Measurements from ENCODE around the gene NPHP4.

NPHP4 gene

GRCh38 chr1:5877683-5878530, 114.3 kb downstream of the NPHP4 start:
- no peak for DNase-seq (ENCODE audit: low read depth)

GRCh38 chr1:5877001-5877400, 115.2 kb downstream of the NPHP4 start:
- DNase-seq (ENCODE audit: low read depth), result no peak

DNA sequence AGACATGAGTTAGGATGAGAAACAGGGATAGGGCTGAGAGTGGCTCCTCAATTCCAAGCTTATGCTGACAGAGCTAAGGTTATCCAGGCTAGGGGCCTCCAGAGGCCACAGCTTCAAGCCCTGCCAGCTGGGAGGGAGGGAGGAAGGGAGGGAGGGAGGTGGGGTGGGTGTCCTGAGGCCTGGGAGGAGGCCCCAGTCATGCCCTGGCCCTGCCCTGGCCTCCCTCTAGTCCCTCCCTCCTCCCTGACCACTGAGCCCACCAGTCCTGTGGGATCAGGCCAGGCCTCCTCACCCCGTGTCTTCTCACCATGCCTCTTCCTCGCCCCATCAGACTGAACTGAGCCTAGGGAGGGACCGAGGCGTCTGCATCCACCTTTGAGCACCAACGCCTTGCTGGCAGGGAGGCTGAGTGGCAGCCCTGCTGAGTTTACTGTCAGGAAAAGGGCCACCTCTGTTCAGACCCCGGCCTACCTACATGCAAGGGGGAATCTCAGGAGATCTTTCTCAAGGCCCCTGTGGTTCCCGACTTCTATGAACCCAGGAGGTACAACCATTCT, 116.1 kb downstream of the NPHP4 start:
- DNase-seq (ENCODE audit: low read depth), result no peak

DNA sequence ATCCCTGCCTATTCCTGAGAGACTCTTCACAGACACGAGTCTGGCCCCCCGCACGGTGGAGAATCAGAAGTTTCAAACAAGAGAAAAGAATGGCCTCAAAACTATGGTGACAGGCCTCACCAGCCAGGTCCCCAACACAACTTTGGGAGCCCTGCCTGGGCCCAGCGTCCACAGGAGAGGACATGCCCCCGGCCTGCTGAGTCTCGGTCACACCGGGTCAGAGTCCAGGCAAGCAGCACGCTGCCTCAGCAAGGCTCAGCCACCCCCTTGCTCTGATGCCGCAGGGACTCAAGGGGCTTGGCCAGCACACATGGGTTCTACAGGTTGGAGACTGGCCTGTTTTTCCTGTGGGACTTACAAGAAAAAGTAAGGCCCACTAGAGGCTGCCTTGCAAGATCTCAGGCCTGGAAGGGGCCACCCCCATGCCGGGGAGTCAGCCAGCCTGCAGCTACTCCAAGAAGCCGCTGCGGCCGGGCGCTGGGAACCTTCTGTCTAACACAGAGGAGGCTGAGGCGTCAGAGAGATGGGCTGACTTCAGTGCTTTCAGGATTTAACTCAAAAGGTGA, 116.8 kb downstream of the NPHP4 start:
- DNase-seq (ENCODE audit: low read depth), result no peak

DNA sequence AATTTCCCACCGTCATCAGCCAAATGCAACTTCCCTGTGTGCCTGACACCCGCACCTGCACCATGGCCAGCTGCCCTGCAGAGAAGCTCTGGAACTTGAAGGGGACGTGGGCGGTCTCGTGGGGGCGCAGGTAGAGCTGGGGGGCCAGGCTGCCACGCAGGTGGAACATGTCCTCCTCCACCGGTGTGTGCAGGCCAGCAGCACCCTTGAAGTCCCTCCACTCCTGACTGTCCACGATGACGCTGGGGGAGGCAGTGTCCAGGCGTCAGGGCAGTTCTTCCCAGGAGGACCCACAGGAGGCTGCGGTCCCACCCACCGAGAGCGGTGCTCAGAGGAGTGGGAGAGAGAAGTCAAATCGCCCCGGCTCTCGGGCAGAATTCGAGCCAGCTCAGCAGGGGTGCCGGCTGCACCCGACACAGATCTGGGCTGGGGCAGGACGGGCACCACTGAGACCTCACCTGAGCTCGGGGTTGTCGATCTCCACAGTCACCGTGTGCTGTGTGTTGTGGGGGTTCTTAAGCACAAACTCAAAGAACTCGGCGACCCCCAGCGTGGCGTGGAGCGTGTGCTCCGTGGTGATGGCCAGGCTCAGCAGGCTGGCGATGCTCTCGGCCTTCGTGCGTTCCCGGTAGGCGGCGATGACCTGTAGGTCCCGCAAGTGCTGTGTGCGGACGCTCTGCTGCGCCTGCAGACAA, 117.7 kb downstream of the NPHP4 start:
- no peak for DNase-seq (ENCODE audit: low read depth)

DNA sequence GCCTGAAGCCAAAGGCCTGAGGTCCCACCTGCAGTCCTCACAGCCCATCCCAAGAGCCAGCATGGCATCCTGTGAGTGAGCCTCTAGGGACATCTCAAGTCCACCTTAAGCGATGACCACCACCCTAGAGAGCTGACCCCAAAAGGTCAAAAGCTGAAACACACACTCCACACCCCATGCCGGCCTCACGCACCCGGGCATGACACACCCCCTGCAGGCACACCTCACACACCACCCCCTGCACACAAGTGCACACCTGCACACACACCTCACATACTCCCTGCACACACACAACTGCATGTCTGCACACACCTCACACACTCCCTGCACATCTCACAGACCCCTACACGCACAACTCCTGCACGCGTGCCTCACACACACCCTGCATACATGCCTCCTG, 118.7 kb downstream of the NPHP4 start:
- no peak for DNase-seq (ENCODE audit: low read depth)

DNA sequence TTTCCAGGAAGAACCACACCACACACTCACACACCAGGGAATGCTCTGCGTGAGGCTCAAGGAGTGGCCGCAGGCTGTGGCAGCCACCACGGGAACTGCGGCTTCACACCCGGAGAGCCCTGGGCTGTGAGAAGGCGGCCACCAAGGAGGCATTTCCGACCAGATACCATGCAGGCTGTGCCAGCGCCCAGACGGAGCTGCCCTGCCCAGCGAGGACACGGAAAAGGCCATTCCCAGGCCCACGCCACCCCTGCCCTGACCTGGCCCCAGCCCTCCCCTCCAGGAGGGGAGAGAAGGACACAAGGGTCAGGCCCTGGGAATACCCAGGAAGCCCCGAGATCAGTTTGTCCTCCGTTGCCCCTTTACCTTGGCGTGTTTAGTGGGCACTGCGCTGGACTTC, 119.3 kb downstream of the NPHP4 start:
- DNase-seq (ENCODE audit: low read depth), result no peak

- no peak for DNase-seq (ENCODE audit: low read depth)
Observed at GRCh38 chr1:5868931-5869500, 123.2 kb downstream of the NPHP4 start.

GRCh38 chr1:5865774-5866173, 126.5 kb downstream of the NPHP4 start:
- no peak for DNase-seq (ENCODE audit: low read depth)

DNA sequence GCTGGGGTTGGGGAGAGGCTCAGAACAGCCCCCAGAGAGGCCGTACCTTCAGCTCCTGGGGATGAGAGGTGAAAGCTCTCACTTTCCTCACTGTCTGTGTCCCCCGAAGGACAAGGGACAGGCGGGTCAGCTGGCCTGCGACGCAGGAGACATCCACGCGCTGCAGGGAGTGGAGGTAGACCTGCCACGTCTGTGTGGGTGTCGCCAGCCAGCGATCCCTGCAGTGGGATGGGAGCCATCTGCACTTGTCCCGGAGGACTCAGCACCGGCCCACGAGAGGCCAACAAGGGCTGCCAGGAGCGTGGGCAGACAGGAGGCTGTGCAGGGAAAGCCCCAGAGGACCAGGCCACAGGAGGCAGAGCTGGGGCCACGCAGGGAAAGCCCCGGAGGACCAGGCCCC, 127.2 kb downstream of the NPHP4 start:
- DNase-seq (ENCODE audit: low read depth), result no peak

- DNase-seq (ENCODE audit: low read depth), result no peak
Observed at GRCh38 chr1:5864256-5864655, 128.0 kb downstream of the NPHP4 start.

GRCh38 chr1:5863238-5863637, 129.0 kb downstream of the NPHP4 start:
- no peak for DNase-seq (ENCODE audit: low read depth)

DNA sequence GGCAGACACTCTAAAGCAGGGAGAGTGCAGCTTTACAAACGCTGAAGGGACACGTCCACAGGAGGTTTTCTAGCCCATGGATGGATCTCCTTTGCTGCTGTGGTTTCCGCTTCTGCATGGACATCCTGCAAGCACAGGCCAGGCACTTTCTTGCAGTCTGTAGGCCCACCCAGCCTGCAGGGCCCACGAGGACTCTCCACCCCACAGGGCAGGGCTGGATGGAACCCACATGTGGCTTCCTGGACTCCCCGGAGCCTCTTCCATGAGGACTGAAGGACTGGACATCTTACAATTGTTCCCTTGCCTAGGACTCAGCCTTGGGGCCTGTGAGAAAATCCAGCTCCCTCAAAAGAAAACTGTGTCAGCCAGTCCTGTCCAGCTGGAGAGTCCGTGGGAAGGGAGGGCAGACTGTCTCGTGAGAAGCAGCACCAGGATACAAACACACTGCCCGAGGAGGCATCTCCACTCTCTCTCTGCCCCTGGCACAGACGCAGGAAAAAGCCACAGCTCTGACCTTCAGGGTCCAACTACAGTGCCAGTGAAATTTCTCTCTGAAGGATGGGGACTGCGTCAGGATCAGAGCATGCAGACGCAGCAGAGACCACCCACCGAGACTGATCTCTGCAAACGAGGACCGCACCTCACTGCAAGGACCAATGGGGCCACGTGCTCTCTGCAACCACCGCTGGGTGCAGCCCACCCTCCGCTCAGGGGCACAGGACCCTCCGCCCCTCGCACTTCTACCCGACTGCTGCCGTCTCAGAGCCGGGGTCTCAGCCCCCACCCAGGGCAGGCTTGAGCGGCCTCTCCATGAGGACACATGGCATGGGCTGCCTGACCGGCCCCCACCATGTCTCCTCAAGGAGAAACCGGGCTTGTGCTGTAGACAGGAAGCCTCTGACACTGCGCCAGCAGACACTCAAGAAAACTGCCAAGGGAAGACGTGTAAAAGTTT, 130.1 kb downstream of the NPHP4 start:
- DNase-seq (ENCODE audit: low read depth), result no peak

DNA sequence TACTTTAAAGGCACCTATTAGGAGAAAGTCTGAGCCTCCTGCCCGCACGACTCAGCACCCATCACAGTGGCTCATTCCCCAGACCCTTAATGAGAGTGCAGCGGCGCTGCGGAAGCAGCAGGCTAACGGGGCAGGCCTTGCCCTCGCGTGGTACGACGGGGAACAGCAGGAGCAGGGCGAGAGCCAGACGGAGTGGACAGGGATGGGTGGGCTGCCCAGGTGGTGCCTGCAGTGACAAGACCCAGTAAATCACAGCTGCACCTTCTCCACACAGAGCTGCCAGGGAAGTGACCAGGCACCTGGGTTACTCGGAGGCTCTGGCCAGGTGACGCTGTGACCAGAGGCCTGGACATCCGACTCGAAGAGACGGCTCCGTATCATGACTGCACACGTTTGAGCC, 131.9 kb downstream of the NPHP4 start:
- DNase-seq (ENCODE audit: low read depth), result no peak

- no peak for DNase-seq (ENCODE audit: low read depth)
Observed at GRCh38 chr1:5859766-5860165, 132.5 kb downstream of the NPHP4 start.

GRCh38 chr1:5858844-5859407, 133.3 kb downstream of the NPHP4 start:
- no peak for DNase-seq (ENCODE audit: low read depth)

DNA sequence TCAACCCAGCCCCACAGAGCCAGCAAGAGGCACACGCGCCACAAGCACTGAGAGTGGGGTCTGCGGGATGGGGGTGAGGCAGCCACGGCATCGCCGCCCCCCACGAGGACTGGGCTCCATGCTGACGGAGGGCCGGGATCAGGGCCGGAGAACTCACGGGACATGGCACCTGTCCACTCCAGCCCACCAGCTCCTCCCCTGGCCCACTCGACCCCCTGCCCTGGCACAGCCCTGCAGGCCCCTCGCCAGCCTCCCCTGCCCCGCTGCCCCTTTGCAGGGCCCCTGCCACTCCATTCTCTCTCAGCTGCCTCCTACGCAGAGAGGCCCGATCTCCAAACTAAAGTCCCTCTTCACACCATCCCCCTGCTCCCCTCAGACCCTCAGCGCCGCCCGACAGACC, 134.0 kb downstream of the NPHP4 start:
- DNase-seq (ENCODE audit: low read depth), result no peak

GRCh38 chr1:5857508-5858090, 134.6 kb downstream of the NPHP4 start:
- no peak for DNase-seq (ENCODE audit: low read depth)

DNA sequence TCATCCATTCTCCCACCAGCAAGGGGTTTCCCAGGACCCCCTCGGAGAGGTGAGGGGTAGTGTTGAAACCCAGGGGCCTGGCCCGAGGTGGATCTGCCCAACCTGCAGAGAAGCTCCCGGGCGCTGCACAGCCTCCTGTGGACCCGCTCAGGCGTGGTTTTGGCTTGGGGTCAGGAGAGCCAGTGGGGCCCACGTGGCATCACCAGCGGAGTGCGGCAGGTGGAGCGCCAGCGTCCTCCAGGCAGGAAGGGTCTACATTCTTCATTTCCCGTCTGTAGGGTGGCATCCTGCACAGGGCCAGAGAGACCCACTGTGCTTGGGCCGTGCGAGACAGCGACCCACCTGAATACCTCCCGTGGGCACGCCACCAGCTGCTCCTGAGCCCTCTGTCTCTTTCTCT, 135.2 kb downstream of the NPHP4 start:
- DNase-seq (ENCODE audit: low read depth), result no peak

DNA sequence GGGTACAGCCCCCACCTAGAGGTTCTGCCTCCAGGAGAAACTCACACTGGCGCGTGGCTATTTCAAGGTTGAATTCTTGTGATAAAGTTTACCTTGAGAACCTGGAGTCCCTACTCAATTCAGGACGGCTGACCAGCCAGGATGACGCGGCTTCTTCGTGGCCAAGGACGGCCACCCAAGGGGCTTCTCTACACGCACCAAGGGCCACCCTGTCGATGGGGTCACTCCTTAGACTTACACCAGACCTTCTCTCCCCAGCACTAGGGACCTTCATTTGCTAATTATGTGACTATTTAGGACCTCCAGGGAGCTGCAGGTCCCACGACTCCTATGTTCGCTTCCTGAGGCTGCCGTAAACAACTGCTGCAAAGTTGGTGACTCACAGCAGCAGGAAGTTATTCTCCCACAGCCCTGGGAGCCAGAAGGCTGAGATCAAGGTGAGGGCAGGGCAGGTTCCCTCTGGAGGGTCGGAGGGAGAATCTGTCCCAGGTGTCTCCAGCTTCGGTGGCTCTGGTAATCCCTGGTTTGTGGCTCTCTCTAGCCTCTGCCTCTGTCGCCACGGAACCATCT, 135.9 kb downstream of the NPHP4 start:
- DNase-seq (ENCODE audit: low read depth), result no peak
